Peyer's patch (tissue), 4 donors: ENCODE measurements around the gene MYORG.

Experiments
- CTCF ChIP-seq, 6 experiments: fragments of 450-650 bp in 4 of 6; fragments of 200-600 bp in 2 of 6; sonication (generic) in 1 of 6; IDR thresholded peaks; one replicate each; pipeline ENCODE4 v1.5.1; 2017 to 2019; ENCODE audit warnings: antibody characterized with exemption in 6 of 6, mild to moderate bottlenecking in 3 of 6, moderate library complexity in 1 of 6
- POLR2A ChIP-seq, 2 donors: fragments of 450-650 bp; IDR thresholded peaks; one replicate each; pipeline ENCODE4 v1.5.1; 2017; ENCODE audit warnings: antibody characterized with exemption in 2 of 2, mild to moderate bottlenecking in 2 of 2, moderate library complexity in 2 of 2

- TF ChIP-seq CTCF (IDR thresholded peaks at IDR 0.05) (peak in 4 of 6 experiments; percentile 22 to 55 (median 48)), POLR2A (IDR thresholded peaks at IDR 0.05) (no peak)
These were observed 650 bp downstream of the MYORG start for GRCh38 chr9:34375901-34376595.
